ENCODE measurements around the gene SLC6A11. TPM values are rescaled to one million over a fixed set of nuclear protein-coding genes. Genes with fewer than 3 reads are reported as not detected.

Gene SLC6A11
- total and polyA plus RNA-seq, 2 of the 13 experiments (the other 11 are each of a cell fraction or from before 2014, with no cell fraction given) = 17.9 to 34.5 TPM

DNA sequence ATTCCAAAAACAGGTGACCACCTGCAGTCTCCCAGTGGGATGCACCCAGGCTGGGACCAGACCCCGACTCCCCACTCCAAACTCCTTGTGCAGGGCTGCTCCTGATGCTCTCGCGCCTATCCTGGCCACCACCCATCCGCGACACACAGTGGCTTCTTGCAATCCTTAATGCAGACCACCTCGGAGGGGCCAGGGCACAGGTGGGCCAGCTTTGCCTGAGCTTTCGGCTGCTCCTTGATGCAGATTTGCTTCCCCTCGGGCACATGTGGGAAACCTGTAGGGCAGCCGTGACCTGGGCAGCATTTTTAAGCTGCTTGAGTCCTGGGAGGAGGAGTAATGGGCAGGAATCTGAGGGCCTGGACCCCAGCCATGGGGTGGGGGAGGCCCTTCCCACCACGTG, 18.9 kb downstream of the SLC6A11 start:
- Histone ChIP-seq H3K4me1 (ENCODE audit: insufficient read depth, low read length) (no peaks in the 10 kb centered on the region), H3K4me2 (ENCODE audit: low read depth, low read length) (no peak overlapping the region), H3K27me3 (ENCODE audit: control insufficient read depth in 1 of 2, insufficient read depth in 2 of 2, low read length in 2 of 2) (no peaks in the 10 kb centered on the region), H2AFZ (ENCODE audit: low read length) (no peak overlapping the region), H3K27ac (ENCODE audit: extremely low read length, insufficient read depth, low read length) (no peak overlapping the region), H3K36me3 (replicated peaks in 1 of 2; ENCODE audit: control insufficient read depth in 1 of 2, insufficient read depth in 2 of 2, low read length in 2 of 2) (peaks cover 0 to 7% of the 10 kb centered on the region in 2 experiments; a peak in 1 of 5 replicates), H3K4me3 (replicated peaks in 1 of 3; ENCODE audit: insufficient read depth in 1 of 3, low read depth in 2 of 3, low read length in 3 of 3) (no peak overlapping the region), H3K9me3 (ENCODE audit: low read length) (no peaks in the 10 kb centered on the region), H3K9ac (ENCODE audit: insufficient read depth, low read depth, low read length) (no peak overlapping the region), H3K79me2 (ENCODE audit: insufficient read depth, low read length) (no peaks in the 10 kb centered on the region), H4K20me1 (ENCODE audit: insufficient read depth, low read length) (no peaks in the 10 kb centered on the region)
- in situ Hi-C loops (cut with HindIII; ENCODE audit: extremely low pct_ligation_motif_present, low pct_unique_long_range_greater_than_20kb) (no loop called here), intact Hi-C loops (cut with micrococcal nuclease; ENCODE audit: unreplicated experiment) (no loop called here)
- DNase-seq (ENCODE audit: low spot score) = no peak
- FAIRE-seq = no peak
- BruUV-seq (replicated peaks) = no TSS peak
- no peak for TF ChIP-seq SRF (IDR thresholded peaks at IDR 0.05; ENCODE audit: low read depth, low read length)
- TF ChIP-seq AGO2 (optimal IDR thresholded peaks at IDR 0.05; ENCODE audit: low read depth, low read length) = peak; percentile 28
- TF ChIP-seq ZNF572 (CRISPR knock-in tag; IDR thresholded peaks at IDR 0.05) = no peak
- TF ChIP-seq ARNT (IDR thresholded peaks at IDR 0.05) = no peak
- TF ChIP-seq, protein P1, sequence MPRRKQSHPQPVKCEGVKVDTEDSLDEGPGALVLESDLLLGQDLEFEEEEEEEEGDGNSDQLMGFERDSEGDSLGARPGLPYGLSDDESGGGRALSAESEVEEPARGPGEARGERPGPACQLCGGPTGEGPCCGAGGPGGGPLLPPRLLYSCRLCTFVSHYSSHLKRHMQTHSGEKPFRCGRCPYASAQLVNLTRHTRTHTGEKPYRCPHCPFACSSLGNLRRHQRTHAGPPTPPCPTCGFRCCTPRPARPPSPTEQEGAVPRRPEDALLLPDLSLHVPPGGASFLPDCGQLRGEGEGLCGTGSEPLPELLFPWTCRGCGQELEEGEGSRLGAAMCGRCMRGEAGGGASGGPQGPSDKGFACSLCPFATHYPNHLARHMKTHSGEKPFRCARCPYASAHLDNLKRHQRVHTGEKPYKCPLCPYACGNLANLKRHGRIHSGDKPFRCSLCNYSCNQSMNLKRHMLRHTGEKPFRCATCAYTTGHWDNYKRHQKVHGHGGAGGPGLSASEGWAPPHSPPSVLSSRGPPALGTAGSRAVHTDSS (CRISPR knock-in tag; conservative IDR thresholded peaks at IDR 0.05) = no peak
- 85% methylated on average over 10 of the region's 10 CpGs for WGBS (ENCODE audit: low lambda C conversion rate)
- ChIA-PET CTCF (ENCODE audit: low intra/inter-chr PET ratio, low total read pairs) (no interaction called here), POLR2A (no interaction called here)
- ATAC-seq = no peak

DNA sequence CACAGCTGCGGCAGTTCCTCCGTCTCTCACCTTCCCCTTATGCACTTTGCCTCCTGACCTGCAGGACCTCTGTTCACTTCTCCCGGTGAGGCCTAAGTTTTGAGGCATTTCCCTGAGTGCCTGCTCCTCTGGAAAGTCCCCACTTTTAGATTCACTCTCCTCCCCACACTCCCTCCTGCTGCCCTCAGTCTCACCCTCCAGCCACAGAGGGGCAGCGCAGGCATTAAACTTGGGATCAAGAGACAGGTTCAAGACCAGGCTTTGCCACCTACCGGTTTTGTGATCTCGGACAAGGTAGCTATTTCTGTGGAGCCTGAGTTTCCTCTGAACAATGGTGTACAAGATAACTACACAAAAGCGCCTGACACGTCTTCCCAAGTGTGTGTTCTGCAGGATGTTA, 19.4 kb downstream of the SLC6A11 start:
- BruUV-seq (replicated peaks) = no TSS peak
- Histone ChIP-seq H3K79me2 (ENCODE audit: insufficient read depth, low read length) (no peaks in the 10 kb centered on the region), H3K4me2 (ENCODE audit: low read depth, low read length) (no peak overlapping the region), H3K4me1 (ENCODE audit: insufficient read depth, low read length) (no peaks in the 10 kb centered on the region), H3K27ac (ENCODE audit: extremely low read length, insufficient read depth, low read length) (no peak overlapping the region), H3K27me3 (ENCODE audit: control insufficient read depth in 1 of 2, insufficient read depth in 2 of 2, low read length in 2 of 2) (no peaks in the 10 kb centered on the region), H3K4me3 (replicated peaks in 1 of 3; ENCODE audit: insufficient read depth in 1 of 3, low read depth in 2 of 3, low read length in 3 of 3) (no peak overlapping the region), H2AFZ (ENCODE audit: low read length) (no peak overlapping the region), H3K9me3 (ENCODE audit: low read length) (no peaks in the 10 kb centered on the region), H3K36me3 (replicated peaks in 1 of 2; ENCODE audit: control insufficient read depth in 1 of 2, insufficient read depth in 2 of 2, low read length in 2 of 2) (peaks cover 0 to 4% of the 10 kb centered on the region in 2 experiments; a peak in 1 of 5 replicates), H3K9ac (ENCODE audit: insufficient read depth, low read depth, low read length) (no peak overlapping the region), H4K20me1 (ENCODE audit: insufficient read depth, low read length) (no peaks in the 10 kb centered on the region)
- DNase-seq (ENCODE audit: low spot score) (peak; percentile 7), FAIRE-seq (no peak), ATAC-seq (peak; percentile 44)
- ChIA-PET CTCF (ENCODE audit: low intra/inter-chr PET ratio, low total read pairs) (no interaction called here), POLR2A (no interaction called here)
- in situ Hi-C loops (cut with HindIII; ENCODE audit: extremely low pct_ligation_motif_present, low pct_unique_long_range_greater_than_20kb) (no loop called here), intact Hi-C loops (cut with micrococcal nuclease; ENCODE audit: unreplicated experiment) (no loop called here)
- TF ChIP-seq, protein P2, sequence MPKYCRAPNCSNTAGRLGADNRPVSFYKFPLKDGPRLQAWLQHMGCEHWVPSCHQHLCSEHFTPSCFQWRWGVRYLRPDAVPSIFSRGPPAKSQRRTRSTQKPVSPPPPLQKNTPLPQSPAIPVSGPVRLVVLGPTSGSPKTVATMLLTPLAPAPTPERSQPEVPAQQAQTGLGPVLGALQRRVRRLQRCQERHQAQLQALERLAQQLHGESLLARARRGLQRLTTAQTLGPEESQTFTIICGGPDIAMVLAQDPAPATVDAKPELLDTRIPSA (CRISPR knock-in tag; IDR thresholded peaks at IDR 0.05; ENCODE audit: borderline replicate concordance) = 0 out of 2 replicates have a peak, but pooled peaks have one; percentile 29
- TF ChIP-seq, protein P3, sequence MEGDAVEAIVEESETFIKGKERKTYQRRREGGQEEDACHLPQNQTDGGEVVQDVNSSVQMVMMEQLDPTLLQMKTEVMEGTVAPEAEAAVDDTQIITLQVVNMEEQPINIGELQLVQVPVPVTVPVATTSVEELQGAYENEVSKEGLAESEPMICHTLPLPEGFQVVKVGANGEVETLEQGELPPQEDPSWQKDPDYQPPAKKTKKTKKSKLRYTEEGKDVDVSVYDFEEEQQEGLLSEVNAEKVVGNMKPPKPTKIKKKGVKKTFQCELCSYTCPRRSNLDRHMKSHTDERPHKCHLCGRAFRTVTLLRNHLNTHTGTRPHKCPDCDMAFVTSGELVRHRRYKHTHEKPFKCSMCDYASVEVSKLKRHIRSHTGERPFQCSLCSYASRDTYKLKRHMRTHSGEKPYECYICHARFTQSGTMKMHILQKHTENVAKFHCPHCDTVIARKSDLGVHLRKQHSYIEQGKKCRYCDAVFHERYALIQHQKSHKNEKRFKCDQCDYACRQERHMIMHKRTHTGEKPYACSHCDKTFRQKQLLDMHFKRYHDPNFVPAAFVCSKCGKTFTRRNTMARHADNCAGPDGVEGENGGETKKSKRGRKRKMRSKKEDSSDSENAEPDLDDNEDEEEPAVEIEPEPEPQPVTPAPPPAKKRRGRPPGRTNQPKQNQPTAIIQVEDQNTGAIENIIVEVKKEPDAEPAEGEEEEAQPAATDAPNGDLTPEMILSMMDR (CRISPR knock-in tag; IDR thresholded peaks at IDR 0.05) = peak; percentile 33; the same call in 1 of the 2 replicates
- TF ChIP-seq STAG1 (CRISPR knock-in tag; IDR thresholded peaks at IDR 0.05) = peak; percentile 31; the same call in 1 of the 2 replicates
- TF ChIP-seq, protein P4, sequence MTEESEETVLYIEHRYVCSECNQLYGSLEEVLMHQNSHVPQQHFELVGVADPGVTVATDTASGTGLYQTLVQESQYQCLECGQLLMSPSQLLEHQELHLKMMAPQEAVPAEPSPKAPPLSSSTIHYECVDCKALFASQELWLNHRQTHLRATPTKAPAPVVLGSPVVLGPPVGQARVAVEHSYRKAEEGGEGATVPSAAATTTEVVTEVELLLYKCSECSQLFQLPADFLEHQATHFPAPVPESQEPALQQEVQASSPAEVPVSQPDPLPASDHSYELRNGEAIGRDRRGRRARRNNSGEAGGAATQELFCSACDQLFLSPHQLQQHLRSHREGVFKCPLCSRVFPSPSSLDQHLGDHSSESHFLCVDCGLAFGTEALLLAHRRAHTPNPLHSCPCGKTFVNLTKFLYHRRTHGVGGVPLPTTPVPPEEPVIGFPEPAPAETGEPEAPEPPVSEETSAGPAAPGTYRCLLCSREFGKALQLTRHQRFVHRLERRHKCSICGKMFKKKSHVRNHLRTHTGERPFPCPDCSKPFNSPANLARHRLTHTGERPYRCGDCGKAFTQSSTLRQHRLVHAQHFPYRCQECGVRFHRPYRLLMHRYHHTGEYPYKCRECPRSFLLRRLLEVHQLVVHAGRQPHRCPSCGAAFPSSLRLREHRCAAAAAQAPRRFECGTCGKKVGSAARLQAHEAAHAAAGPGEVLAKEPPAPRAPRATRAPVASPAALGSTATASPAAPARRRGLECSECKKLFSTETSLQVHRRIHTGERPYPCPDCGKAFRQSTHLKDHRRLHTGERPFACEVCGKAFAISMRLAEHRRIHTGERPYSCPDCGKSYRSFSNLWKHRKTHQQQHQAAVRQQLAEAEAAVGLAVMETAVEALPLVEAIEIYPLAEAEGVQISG (CRISPR knock-in tag; IDR thresholded peaks at IDR 0.05) = 0 out of 2 replicates have a peak, but pooled peaks have one; percentile 40
- TF ChIP-seq EP300 (IDR thresholded peaks at IDR 0.05; ENCODE audit: low read depth in 2 of 2, low read length in 2 of 2) = no peak
- no peak for TF ChIP-seq EP300 (CRISPR knock-in tag; IDR thresholded peaks at IDR 0.05; ENCODE audit: borderline replicate concordance)
- WGBS (ENCODE audit: low lambda C conversion rate) = 77% methylated on average over 8 of the region's 8 CpGs

Measured in HepG2 (cell line).